GM20000 (cell line): ENCODE measurements around the gene PKN3.

Experiments
- DNase-seq: peaks from one replicate; pipeline ENCODE4 v3.0.0; 2012; ENCODE audit warnings: low spot score
- CTCF ChIP-seq: IDR thresholded peaks from 2 replicates; pipeline ENCODE4 v1.5.1; 2012; ENCODE audit warnings: mild to moderate bottlenecking, control low read depth; ENCODE audit errors: extremely low read depth, missing control alignments

PKN3 gene

GRCh38 chr9:128705051-128705965 is 3.0 kb downstream of the PKN3 start:
- TF ChIP-seq CTCF: no peak
- DNase-seq: no peak

- TF ChIP-seq CTCF: no peak
- no peak for DNase-seq
Observed at GRCh38 chr9:128706045-128706444, 3.7 kb downstream of the PKN3 start.

DNA sequence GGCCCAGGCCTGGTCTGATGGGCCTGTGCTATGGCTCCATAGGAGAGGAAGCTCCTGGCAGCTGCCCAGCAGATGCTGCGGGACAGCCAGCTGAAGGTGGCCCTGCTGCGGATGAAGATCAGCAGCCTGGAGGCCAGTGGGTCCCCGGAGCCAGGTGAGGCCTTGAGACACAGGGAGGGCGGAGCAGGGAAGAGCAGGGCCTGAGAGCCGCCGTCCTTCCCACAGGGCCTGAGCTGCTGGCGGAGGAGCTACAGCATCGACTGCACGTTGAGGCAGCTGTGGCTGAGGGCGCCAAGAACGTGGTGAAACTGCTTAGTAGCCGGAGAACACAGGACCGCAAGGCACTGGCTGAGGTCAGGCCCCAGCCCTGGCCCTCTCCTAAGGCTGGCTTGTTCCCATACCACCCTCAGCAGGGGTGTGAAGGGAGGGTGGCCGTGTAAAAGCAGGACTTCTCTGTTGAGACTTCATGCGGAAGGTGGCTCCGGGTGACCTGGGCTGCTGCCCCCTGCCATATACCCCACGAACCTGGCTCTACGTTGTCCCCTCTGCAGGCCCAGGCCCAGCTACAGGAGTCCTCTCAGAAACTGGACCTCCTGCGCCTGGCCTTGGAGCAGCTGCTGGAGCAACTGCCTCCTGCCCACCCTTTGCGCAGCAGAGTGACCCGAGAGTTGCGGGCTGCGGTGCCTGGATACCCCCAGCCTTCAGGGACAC is 4.5 kb downstream of the PKN3 start:
- DNase-seq: no peak
- no peak for TF ChIP-seq CTCF

DNA sequence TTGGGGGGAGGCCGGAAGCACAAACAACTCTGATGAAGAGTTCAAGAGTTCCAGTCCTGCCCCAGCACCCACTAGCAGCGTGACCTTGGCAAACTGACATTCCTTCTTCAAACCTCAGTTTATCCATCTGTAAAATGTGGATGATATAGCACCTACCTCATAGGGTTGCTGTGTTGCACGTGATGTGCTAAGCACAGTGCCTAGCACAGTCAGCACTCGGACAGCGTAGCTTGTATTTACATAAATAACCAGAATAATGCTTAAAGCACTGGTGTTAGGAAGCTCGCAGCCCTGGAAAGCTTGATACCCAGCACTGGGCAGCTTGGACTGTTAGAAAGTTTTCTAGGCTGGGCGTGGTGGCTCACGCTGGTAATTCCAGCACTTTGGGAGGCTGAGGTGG is 5.1 kb downstream of the PKN3 start:
- TF ChIP-seq CTCF: no peak
- DNase-seq: no peak

DNA sequence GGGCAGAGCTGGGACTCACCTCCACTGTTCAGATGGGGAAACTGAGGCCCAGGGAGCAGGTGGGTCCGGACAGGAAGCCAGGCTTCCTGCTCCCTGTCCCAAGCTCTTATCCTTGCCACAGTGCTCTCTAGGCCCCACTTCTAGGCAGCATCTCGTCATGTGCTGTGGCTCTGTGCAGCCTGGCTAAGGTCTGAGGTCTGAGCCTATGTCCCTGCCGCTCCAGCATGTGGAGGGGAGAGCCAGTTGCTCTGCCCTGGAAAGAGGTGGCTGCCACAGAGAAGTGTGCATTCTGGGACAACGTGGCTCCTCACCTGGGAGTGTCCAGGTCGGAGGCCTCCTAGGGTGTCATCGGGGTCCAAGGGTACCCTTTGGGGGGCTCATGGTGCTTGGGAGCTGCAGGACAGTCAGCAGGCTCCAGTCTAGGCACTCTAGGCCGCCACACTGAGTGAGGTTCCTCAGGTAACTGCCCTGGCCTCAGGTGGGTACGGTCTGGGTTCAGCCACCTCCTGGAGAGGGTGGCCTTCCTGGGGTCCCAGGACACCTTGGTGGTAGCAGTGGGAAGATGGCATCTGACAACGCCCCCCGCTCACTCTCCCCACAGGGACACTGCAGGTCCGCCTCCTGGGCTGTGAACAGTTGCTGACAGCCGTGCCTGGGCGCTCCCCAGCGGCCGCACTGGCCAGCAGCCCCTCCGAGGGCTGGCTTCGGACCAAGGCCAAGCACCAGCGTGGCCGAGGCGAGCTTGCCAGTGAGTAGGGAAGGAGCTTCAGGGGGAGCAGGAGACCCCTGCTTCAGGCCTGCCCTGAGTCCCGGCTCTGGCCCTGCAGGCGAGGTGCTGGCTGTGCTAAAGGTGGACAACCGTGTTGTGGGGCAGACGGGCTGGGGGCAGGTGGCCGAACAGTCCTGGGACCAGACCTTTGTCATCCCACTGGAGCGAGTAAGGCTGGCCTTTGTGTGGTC is 10.4 kb downstream of the PKN3 start:
- no peak for TF ChIP-seq CTCF
- DNase-seq: no peak

- DNase-seq: no peak
- no peak for TF ChIP-seq CTCF
Observed at GRCh38 chr9:128713411-128713780, 11.1 kb downstream of the PKN3 start.
